Measurements from ENCODE around the gene NFASC. TPM values are rescaled to one million over a fixed set of nuclear protein-coding genes. Genes with fewer than 3 reads are reported as not detected.

NFASC gene
- total and polyA plus RNA-seq, 2 donors: 0.14 to 1.4 TPM

DNA sequence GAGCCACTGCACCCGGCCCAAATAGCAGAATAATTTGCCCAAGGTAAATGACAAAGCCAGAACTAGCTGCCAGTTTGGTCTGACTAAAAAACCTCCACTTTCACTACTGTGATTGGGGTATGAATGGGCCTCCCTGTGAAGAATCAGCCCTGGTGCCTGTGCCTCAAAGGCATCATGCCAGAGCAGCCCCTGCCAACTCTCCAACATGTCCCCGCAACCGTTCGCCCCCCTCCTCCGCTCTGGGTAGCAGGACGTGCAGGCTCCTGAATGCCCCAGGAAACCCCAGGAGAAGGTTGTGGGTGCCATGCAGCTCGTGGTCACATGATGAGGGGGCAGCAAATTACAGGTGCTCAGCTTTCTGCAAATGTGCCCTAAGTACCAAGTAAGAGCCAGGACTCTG lies 157.7 kb downstream of the NFASC start:
- WGBS: 69% methylated on average over 7 of the region's 7 CpGs
- no peak overlapping the region for H3K27ac ChIP-seq (ENCODE audit: low read depth in 1 of 2, low read length in 1 of 2)
- H3K27me3 ChIP-seq (ENCODE audit: control insufficient read depth in 2 of 2, insufficient read depth in 1 of 2, low read length in 1 of 2): peaks cover 0 to 35% of the 10 kb centered on the region in 2 donors

DNA sequence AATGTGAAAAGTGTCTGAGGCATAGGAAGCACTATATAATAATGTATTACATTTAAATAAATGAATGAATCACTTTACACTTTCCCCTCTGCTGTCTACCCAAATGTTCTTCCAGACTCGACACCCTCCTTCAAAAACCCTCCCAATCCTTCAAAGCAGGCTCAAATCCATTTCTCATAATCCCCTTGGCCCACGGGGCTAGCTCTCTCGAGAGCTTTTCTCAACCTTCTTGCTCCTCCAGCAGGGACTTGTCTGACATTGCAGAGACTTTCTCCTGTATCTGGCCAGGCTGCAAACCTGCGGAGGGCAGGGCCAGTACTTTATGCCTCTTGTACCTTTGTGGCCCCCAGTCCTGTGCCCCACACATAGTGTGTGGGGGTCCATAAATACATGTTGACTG lies 158.3 kb downstream of the NFASC start:
- H3K4me3 ChIP-seq (ENCODE audit: low read length in 2 of 2): no peak overlapping the region
- H3K27ac ChIP-seq (ENCODE audit: low read depth in 1 of 2, low read length in 1 of 2): no peak overlapping the region
- DNase-seq (ENCODE audit: low read depth in 6 of 9, low spot score in 9 of 9): no peak
- H3K36me3 ChIP-seq (ENCODE audit: control insufficient read depth in 2 of 2, insufficient read depth in 2 of 2, low read length in 1 of 2): no peaks in the 10 kb centered on the region
- peaks cover 0 to 1% of the 10 kb centered on the region in 2 donors for H3K9me3 ChIP-seq (ENCODE audit: control insufficient read depth in 2 of 2, insufficient read depth in 1 of 2, low read length in 1 of 2)
- WGBS: 88% methylated on average over 4 of the region's 4 CpGs
- H3K4me1 ChIP-seq (ENCODE audit: control insufficient read depth in 2 of 2, insufficient read depth in 2 of 2, low read length in 2 of 2): no peaks in the 10 kb centered on the region
- H3K27me3 ChIP-seq (ENCODE audit: control insufficient read depth in 2 of 2, insufficient read depth in 1 of 2, low read length in 1 of 2): peaks cover 0 to 35% of the 10 kb centered on the region in 2 donors

More for the DNA sequence above, 157.7 kb downstream of the NFASC start:
- no peak for DNase-seq (ENCODE audit: low read depth in 6 of 9, low spot score in 9 of 9)
- no peaks in the 10 kb centered on the region for H3K4me1 ChIP-seq (ENCODE audit: control insufficient read depth in 2 of 2, insufficient read depth in 2 of 2, low read length in 2 of 2)
- no peak overlapping the region for H3K4me3 ChIP-seq (ENCODE audit: low read length in 2 of 2)
- peaks cover 0 to 1% of the 10 kb centered on the region in 2 donors for H3K9me3 ChIP-seq (ENCODE audit: control insufficient read depth in 2 of 2, insufficient read depth in 1 of 2, low read length in 1 of 2)
- H3K36me3 ChIP-seq (ENCODE audit: control insufficient read depth in 2 of 2, insufficient read depth in 2 of 2, low read length in 1 of 2): no peaks in the 10 kb centered on the region

DNA sequence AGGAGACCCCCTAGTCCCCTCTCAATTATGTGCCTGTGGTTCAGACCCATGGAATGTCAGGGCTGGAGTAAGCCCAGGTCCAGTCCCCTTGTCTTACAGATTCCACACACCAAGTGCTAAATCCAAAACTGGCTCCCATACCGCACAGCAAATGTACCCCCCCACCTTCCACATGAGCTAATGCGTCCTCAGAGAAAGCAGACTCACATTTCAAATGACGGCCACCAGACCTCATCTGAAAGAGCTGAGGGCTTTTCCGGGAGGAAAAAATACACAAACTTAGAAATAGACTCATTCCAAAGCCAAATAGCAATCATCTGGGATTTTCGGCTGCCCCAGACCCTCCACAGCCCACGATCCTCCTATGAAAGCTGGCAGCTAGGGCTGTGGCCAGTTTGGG lies 159.6 kb downstream of the NFASC start:
- Histone ChIP-seq H3K27me3 (ENCODE audit: control insufficient read depth in 2 of 2, insufficient read depth in 1 of 2, low read length in 1 of 2) (peaks cover 0 to 35% of the 10 kb centered on the region in 2 donors), H3K4me1 (ENCODE audit: control insufficient read depth in 2 of 2, insufficient read depth in 2 of 2, low read length in 2 of 2) (no peaks in the 10 kb centered on the region), H3K4me3 (ENCODE audit: low read length in 2 of 2) (no peak overlapping the region), H3K9me3 (ENCODE audit: control insufficient read depth in 2 of 2, insufficient read depth in 1 of 2, low read length in 1 of 2) (peaks cover 0 to 1% of the 10 kb centered on the region in 2 donors), H3K36me3 (ENCODE audit: control insufficient read depth in 2 of 2, insufficient read depth in 2 of 2, low read length in 1 of 2) (no peaks in the 10 kb centered on the region), H3K27ac (ENCODE audit: low read depth in 1 of 2, low read length in 1 of 2) (no peak overlapping the region)
- WGBS: 94% methylated on average over 6 of the region's 6 CpGs
- no peak for DNase-seq (ENCODE audit: low read depth in 6 of 9, low spot score in 9 of 9)

DNA sequence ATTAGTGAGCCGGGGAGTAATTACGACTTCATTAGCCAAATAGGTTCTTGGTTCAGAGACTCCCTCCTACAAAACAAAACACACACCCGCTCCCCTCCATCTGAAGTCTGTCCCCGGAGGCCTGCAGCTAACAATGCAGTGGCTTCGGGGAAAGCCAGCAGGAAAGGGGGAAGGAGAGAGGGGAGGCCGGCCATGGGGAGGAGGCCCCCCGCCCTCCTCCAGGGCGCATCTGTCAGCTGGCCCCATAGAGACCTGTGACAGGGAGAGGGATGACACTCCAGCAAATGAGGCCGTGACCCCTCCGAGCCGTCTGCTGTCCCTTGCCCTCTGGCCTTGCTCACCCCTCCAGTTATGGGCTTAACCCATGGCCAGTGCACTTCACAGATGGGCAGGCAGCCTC lies 160.2 kb downstream of the NFASC start:
- Histone ChIP-seq H3K27ac (ENCODE audit: low read depth in 1 of 2, low read length in 1 of 2) (no peak overlapping the region), H3K27me3 (ENCODE audit: control insufficient read depth in 2 of 2, insufficient read depth in 1 of 2, low read length in 1 of 2) (peaks cover 0 to 35% of the 10 kb centered on the region in 2 donors), H3K9me3 (ENCODE audit: control insufficient read depth in 2 of 2, insufficient read depth in 1 of 2, low read length in 1 of 2) (peaks cover 0 to 1% of the 10 kb centered on the region in 2 donors), H3K4me1 (ENCODE audit: control insufficient read depth in 2 of 2, insufficient read depth in 2 of 2, low read length in 2 of 2) (no peaks in the 10 kb centered on the region), H3K36me3 (ENCODE audit: control insufficient read depth in 2 of 2, insufficient read depth in 2 of 2, low read length in 1 of 2) (no peaks in the 10 kb centered on the region), H3K4me3 (ENCODE audit: low read length in 2 of 2) (no peak overlapping the region)
- WGBS: 87% methylated on average over 11 of the region's 11 CpGs
- DNase-seq (ENCODE audit: low read depth in 6 of 9, low spot score in 9 of 9): no peak

DNA sequence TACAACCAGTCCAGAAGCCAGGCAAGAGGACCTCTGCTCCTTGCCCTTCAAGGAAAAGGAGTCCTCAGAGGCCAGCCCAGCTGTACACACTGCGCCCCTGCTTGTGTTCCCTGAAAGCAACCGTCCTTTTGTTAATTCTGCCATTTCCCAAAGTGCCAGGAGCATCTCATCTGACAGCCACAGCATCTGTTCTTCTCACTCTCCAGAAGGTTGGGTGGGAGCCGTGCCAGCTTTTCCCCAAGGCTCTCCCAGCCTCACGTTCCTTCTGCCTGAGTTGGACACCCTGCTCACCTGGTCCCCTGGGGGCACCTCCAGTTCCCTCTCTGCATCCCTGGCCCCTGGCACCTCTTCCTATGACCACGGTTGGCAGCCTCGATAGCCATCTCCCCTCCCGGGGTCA lies 161.8 kb downstream of the NFASC start:
- Histone ChIP-seq H3K9me3 (ENCODE audit: control insufficient read depth in 2 of 2, insufficient read depth in 1 of 2, low read length in 1 of 2) (peaks cover 0 to 1% of the 10 kb centered on the region in 2 donors), H3K36me3 (ENCODE audit: control insufficient read depth in 2 of 2, insufficient read depth in 2 of 2, low read length in 1 of 2) (no peaks in the 10 kb centered on the region), H3K27ac (ENCODE audit: low read depth in 1 of 2, low read length in 1 of 2) (no peak overlapping the region), H3K4me1 (ENCODE audit: control insufficient read depth in 2 of 2, insufficient read depth in 2 of 2, low read length in 2 of 2) (no peaks in the 10 kb centered on the region), H3K4me3 (ENCODE audit: low read length in 2 of 2) (no peak overlapping the region), H3K27me3 (ENCODE audit: control insufficient read depth in 2 of 2, insufficient read depth in 1 of 2, low read length in 1 of 2) (peaks cover 0 to 35% of the 10 kb centered on the region in 2 donors)
- no peak for DNase-seq (ENCODE audit: low read depth in 6 of 9, low spot score in 9 of 9)
- WGBS: 95% methylated on average over 7 of the region's 7 CpGs

DNA sequence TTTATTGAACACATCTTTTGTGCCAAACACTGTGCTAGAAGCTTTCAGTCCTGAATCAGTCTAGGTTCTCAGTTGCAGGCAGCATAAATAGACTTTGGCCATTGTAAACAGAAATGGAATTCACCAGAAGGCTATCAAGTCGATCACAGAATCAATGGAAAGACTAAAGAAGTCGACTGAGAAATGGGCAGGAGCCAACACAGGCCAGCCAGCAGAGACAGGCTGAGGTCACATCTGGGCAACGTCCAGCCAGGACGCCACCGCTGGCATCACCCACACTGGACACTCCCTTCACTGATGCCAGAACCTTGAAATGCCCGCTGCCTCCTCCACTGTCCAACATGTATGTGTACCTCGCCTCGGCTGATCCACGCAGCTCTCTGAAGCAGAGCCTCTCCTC lies 166.9 kb downstream of the NFASC start:
- DNase-seq (ENCODE audit: low read depth in 6 of 9, low spot score in 9 of 9): no peak
- H3K27me3 ChIP-seq (ENCODE audit: control insufficient read depth in 2 of 2, insufficient read depth in 1 of 2, low read length in 1 of 2): peaks cover 5 to 33% of the 10 kb centered on the region in 2 donors
- no peak overlapping the region for H3K27ac ChIP-seq (ENCODE audit: low read depth in 1 of 2, low read length in 1 of 2)
- no peaks in the 10 kb centered on the region for H3K36me3 ChIP-seq (ENCODE audit: control insufficient read depth in 2 of 2, insufficient read depth in 2 of 2, low read length in 1 of 2)
- H3K9me3 ChIP-seq (ENCODE audit: control insufficient read depth in 2 of 2, insufficient read depth in 1 of 2, low read length in 1 of 2): no peaks in the 10 kb centered on the region
- no peaks in the 10 kb centered on the region for H3K4me1 ChIP-seq (ENCODE audit: control insufficient read depth in 2 of 2, insufficient read depth in 2 of 2, low read length in 2 of 2)
- no peak overlapping the region for H3K4me3 ChIP-seq (ENCODE audit: low read length in 2 of 2)
- WGBS: 95% methylated on average over 9 of the region's 9 CpGs

DNA sequence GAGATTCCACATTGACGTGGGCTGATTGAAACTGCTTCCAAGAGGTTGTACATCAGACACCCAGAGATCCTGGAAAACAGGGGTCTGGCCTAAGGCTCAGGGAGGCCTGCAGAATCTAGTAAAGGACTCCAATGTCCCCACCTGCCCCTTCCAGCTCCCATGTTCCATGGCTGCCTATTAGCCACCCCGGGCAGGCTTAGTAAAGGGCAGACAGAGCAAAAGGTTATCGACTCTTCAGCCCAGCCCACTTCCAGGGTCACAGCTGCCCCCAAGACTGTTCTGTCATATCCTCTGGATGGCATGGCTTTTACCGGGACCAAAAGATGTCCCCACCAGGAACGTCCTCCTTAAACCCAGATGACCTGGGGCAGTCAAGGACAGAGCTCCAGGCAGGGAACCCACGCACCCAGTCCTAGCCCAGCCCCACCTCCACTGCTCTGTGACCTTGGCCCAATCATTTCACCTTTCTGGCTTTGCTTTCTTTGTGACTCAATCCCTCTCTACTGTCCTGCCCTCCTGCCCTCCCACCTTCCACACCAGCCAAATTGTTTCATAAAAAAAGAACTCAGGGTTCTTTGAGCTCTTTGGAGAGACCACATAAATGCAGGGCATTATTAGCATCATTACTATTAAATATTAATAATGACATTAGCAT lies 167.6 kb downstream of the NFASC start:
- Histone ChIP-seq H3K4me3 (ENCODE audit: low read length in 2 of 2) (no peak overlapping the region), H3K4me1 (ENCODE audit: control insufficient read depth in 2 of 2, insufficient read depth in 2 of 2, low read length in 2 of 2) (peaks cover 0 to under 1% of the 10 kb centered on the region in 2 donors), H3K27me3 (ENCODE audit: control insufficient read depth in 2 of 2, insufficient read depth in 1 of 2, low read length in 1 of 2) (peaks cover 12 to 37% of the 10 kb centered on the region in 2 donors), H3K27ac (ENCODE audit: low read depth in 1 of 2, low read length in 1 of 2) (no peak overlapping the region), H3K36me3 (ENCODE audit: control insufficient read depth in 2 of 2, insufficient read depth in 2 of 2, low read length in 1 of 2) (no peaks in the 10 kb centered on the region), H3K9me3 (ENCODE audit: control insufficient read depth in 2 of 2, insufficient read depth in 1 of 2, low read length in 1 of 2) (no peaks in the 10 kb centered on the region)
- 91% methylated on average over 6 of the region's 6 CpGs for WGBS
- DNase-seq (ENCODE audit: low read depth in 6 of 9, low spot score in 9 of 9): no peak

DNA sequence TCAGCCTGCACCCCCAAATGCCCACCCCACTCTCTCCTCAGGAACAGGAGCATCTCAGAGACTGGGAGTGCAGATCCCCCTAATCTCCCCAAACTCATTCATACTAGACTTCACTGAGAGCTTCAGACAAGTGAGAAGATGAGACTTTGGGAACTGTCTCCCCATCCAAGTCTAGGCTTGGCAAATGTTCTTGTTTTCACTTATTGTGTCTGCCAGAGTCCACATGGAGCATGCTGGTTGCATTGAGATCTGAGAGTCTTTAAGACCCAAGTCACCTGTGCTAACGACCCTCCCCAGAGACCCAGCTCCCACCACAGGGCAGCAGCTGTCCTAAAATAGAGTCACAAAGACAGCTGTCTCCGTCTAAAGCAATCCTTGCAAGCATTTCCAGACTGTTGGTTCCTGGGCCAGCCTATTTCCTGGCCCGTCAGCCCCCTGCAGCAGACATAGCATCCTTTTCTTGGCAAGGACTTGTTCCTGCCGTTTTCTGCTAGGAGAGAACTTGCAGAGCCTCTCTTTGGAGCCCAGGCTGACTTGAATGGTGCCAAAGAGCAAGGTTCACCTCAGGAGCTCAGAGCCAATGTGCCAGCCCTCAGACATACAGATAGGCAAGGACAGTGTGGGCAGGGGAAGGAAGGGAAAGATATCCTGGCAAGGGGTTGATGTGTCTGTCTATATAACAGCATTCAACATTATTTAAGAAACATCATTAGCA lies 170.5 kb downstream of the NFASC start:
- no peak overlapping the region for H3K4me3 ChIP-seq (ENCODE audit: low read length in 2 of 2)
- H3K27ac ChIP-seq (ENCODE audit: low read depth in 1 of 2, low read length in 1 of 2): no peak overlapping the region
- H3K36me3 ChIP-seq (ENCODE audit: control insufficient read depth in 2 of 2, insufficient read depth in 2 of 2, low read length in 1 of 2): no peaks in the 10 kb centered on the region
- peaks cover 31 to 64% of the 10 kb centered on the region in 2 donors for H3K27me3 ChIP-seq (ENCODE audit: control insufficient read depth in 2 of 2, insufficient read depth in 1 of 2, low read length in 1 of 2)
- WGBS: 62% methylated on average over 4 of the region's 4 CpGs
- peaks cover 0 to 3% of the 10 kb centered on the region in 2 donors for H3K4me1 ChIP-seq (ENCODE audit: control insufficient read depth in 2 of 2, insufficient read depth in 2 of 2, low read length in 2 of 2)
- H3K9me3 ChIP-seq (ENCODE audit: control insufficient read depth in 2 of 2, insufficient read depth in 1 of 2, low read length in 1 of 2): no peaks in the 10 kb centered on the region
- DNase-seq (ENCODE audit: low read depth in 6 of 9, low spot score in 9 of 9): no peak
